Measurements from ENCODE around the gene SREBF2.

DNA sequence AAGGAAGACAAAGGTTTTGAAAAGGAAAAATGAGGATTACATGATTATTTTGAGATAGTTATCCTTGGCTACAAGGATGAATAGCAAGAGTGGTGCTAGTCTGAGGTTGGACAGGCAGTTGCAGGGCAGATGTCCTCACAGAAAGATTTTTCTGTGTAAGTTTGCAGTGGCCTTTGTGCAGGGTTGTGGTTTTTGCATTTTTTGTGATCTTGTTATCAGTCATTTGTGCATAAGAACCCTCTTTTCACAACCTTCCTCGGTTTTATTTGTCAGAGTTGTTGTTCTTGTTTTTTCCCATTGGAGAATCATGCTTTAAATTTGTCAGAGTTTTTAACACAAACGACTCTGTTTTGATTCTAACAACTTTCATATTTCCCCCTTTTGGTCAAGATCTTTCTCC, 31.0 kb upstream of the SREBF2 start:
- no peak for TF ChIP-seq SRF (IDR thresholded peaks at IDR 0.05; ENCODE audit: low read depth, low read length)
- no peak for TF ChIP-seq HDAC6 (IDR thresholded peaks at IDR 0.05; ENCODE audit: low read depth, low read length)
- TF ChIP-seq RXRA (IDR thresholded peaks at IDR 0.05; ENCODE audit: insufficient read depth, low read depth, low read length): no peak
- TF ChIP-seq, protein P1, sequence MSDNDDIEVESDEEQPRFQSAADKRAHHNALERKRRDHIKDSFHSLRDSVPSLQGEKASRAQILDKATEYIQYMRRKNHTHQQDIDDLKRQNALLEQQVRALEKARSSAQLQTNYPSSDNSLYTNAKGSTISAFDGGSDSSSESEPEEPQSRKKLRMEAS (IDR thresholded peaks at IDR 0.05): no peak
- TF ChIP-seq RAD21 (IDR thresholded peaks at IDR 0.05 in 1 of 2, conservative IDR thresholded peaks at IDR 0.05 in 1 of 2; ENCODE audit: low read depth in 2 of 2, low read length in 2 of 2): no peak
- TF ChIP-seq POLR2AphosphoS5 (IDR thresholded peaks at IDR 0.05; ENCODE audit: low read depth, low read length): no peak
- TF ChIP-seq TEAD4 (IDR thresholded peaks at IDR 0.05; ENCODE audit: low read depth, low read length): no peak
- TF ChIP-seq TBP (IDR thresholded peaks at IDR 0.05; ENCODE audit: low read depth, low read length): no peak
- TF ChIP-seq EGR1 (IDR thresholded peaks at IDR 0.05; ENCODE audit: borderline replicate concordance, low read depth, low read length): no peak
- TF ChIP-seq SUZ12 (IDR thresholded peaks at IDR 0.05; ENCODE audit: low read length): no peak

Measured in H1 (cell line).